SU-DHL-6 (cell line): ENCODE results near the gene CAMK1D.

Source experiments
- H2AFZ ChIP-seq: fragments of 200-600 bp; sonication (generic); 2 replicates; pipeline ENCODE4 v1.6.1; 2014; ENCODE audit warnings: low read depth, mild to moderate bottlenecking, moderate library complexity, mixed read lengths, antibody characterized with exemption, low read length; ENCODE audit not compliant: severe bottlenecking
- H3F3A ChIP-seq: fragments of 200-600 bp; shearing (Covaris generic); 2 replicates; pipeline ENCODE4 v1.6.0; 2016; ENCODE audit warnings: antibody characterized with exemption, mild to moderate bottlenecking; ENCODE audit not compliant: insufficient read depth
- H3K27ac ChIP-seq: fragments of 200-600 bp; sonication (generic); 2 replicates; pipeline ENCODE4 v1.5.1; 2016; ENCODE audit warnings: low read depth, mild to moderate bottlenecking, low read length, moderate library complexity, mixed read lengths
- H3K27me3 ChIP-seq: fragments of 200-600 bp; sonication (generic), shearing (Covaris generic); 2 replicates; pipeline ENCODE4 v1.6.0; 2014; ENCODE audit warnings: mild to moderate bottlenecking, low read length
- H3K36me3 ChIP-seq: fragments of 200-600 bp; sonication (generic); 2 replicates; pipeline ENCODE4 v1.6.1; 2014; ENCODE audit warnings: mild to moderate bottlenecking, low read length, mixed read lengths
- H3K4me2 ChIP-seq: fragments of 300-600, 200-600 bp; shearing (Covaris generic), sonication (generic); 2 replicates; pipeline ENCODE4 v1.6.0; 2014; ENCODE audit warnings: low read length, low read depth, mild to moderate bottlenecking; ENCODE audit not compliant: poor library complexity, severe bottlenecking
- H3K4me3 ChIP-seq: fragments of 200-600 bp; sonication (generic); 2 replicates; pipeline ENCODE4 v1.5.1; 2014; ENCODE audit warnings: antibody characterized with exemption, low read length, mild to moderate bottlenecking, mixed read lengths; ENCODE audit not compliant: insufficient read depth, poor library complexity, severe bottlenecking
- H3K79me2 ChIP-seq: fragments of 200-600 bp; sonication (generic); 2 replicates; pipeline ENCODE4 v1.6.1; 2014; ENCODE audit warnings: mild to moderate bottlenecking, low read length, moderate library complexity; ENCODE audit not compliant: insufficient read depth
- H3K9ac ChIP-seq: fragments of 200-600 bp; sonication (generic); 2 replicates; pipeline ENCODE4 v1.7.0; 2014; ENCODE audit warnings: mild to moderate bottlenecking, low read length
- H3K9me2 ChIP-seq: fragments of 200-600 bp; sonication (generic); replicated peaks from 2 replicates; pipeline ENCODE4 v1.6.1; 2014; ENCODE audit warnings: low read length; ENCODE audit not compliant: insufficient read depth
- H3K9me3 ChIP-seq: fragments of 200-600 bp; sonication (generic); 2 replicates; pipeline ENCODE4 v1.6.1; 2014; ENCODE audit warnings: low read length, mixed read lengths; ENCODE audit not compliant: insufficient read depth
- H4K20me1 ChIP-seq: fragments of 200-600 bp; sonication (generic); 2 replicates; pipeline ENCODE4 v1.6.1; 2014; ENCODE audit warnings: low read depth, mild to moderate bottlenecking, antibody characterized with exemption, low read length, moderate library complexity, mixed read lengths
- EZH2phosphoT487 ChIP-seq: fragments of 200-600 bp; sonication (generic), shearing (Covaris generic); conservative IDR thresholded peaks from 2 replicates; pipeline ENCODE4 v1.6.1; 2018; ENCODE audit warnings: mild to moderate bottlenecking, antibody characterized with exemption, low read length, moderate library complexity, mixed read lengths
- TF ChIP-seq, protein P1 (sequence below): fragments of 200-600 bp; sonication (generic); IDR thresholded peaks from one replicate; pipeline ENCODE4 v1.5.1; 2017; ENCODE audit warnings: antibody characterized with exemption, mild to moderate bottlenecking, low read length, moderate library complexity; ENCODE audit not compliant: insufficient read depth, poor library complexity, severe bottlenecking

The CAMK1D gene

DNA sequence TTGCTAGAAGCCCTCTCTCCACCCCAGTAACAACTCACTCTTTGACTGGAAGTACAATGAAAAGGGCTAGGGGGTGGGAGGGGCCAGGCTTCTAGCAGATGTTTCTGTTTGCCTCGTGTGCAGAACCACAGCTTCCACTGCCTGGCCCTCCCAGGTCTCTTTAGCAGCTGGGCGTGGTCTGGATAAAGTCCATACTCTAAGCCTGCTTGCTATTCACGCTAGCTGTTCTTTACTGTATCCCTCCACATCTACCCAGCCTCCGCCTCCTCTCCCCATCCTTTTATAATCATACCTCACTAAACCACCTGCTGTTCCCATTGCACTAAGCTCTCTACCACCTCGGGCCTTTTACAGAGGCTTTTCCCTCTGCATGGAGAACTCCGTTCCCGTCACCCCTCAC is 288.8 kb downstream of the CAMK1D start:
- H3K4me2 ChIP-seq, result no peak overlapping the region
- no peaks in the 10 kb centered on the region for H3K9me3 ChIP-seq
- no peak overlapping the region for H3K27ac ChIP-seq

DNA sequence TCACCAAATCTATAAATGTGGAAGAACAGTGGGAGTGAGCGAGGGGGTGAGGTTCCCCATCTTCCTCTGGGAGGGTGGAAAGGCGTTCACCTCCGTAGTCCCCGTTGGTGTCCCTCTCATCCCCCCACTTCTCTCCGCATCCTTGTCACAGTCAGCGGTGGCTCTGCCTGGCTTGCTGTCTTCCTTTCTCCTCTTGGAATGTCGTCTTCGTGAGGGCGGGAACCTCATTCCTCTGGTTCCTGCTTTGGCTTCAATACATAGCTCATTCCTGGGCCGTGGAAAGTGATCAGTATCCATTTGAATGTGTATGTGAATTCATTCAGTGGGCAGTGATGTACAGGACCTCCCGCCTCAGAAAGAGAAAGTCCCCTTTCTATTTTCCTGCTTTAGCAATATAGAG is 289.4 kb downstream of the CAMK1D start:
- no peak overlapping the region for H2AFZ ChIP-seq
- TF ChIP-seq EZH2phosphoT487, result no peak
- TF ChIP-seq, protein P1, sequence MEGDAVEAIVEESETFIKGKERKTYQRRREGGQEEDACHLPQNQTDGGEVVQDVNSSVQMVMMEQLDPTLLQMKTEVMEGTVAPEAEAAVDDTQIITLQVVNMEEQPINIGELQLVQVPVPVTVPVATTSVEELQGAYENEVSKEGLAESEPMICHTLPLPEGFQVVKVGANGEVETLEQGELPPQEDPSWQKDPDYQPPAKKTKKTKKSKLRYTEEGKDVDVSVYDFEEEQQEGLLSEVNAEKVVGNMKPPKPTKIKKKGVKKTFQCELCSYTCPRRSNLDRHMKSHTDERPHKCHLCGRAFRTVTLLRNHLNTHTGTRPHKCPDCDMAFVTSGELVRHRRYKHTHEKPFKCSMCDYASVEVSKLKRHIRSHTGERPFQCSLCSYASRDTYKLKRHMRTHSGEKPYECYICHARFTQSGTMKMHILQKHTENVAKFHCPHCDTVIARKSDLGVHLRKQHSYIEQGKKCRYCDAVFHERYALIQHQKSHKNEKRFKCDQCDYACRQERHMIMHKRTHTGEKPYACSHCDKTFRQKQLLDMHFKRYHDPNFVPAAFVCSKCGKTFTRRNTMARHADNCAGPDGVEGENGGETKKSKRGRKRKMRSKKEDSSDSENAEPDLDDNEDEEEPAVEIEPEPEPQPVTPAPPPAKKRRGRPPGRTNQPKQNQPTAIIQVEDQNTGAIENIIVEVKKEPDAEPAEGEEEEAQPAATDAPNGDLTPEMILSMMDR, result no peak
- H3K27ac ChIP-seq, result no peak overlapping the region
- H4K20me1 ChIP-seq, result no peaks in the 10 kb centered on the region
- no peak overlapping the region for H3K9ac ChIP-seq
- H3F3A ChIP-seq, result no peaks in the 10 kb centered on the region
- H3K27me3 ChIP-seq, result no peaks in the 10 kb centered on the region
- H3K36me3 ChIP-seq, result no peaks in the 10 kb centered on the region; the same call in 1 of the 2 replicates
- H3K4me2 ChIP-seq, result no peak overlapping the region
- H3K9me2 ChIP-seq, result no peaks in the 10 kb centered on the region
- no peaks in the 10 kb centered on the region for H3K9me3 ChIP-seq
- H3K4me3 ChIP-seq, result no peak overlapping the region
- peaks cover 72% of the 10 kb centered on the region for H3K79me2 ChIP-seq

More for the DNA sequence above, 288.8 kb downstream of the CAMK1D start:
- Histone ChIP-seq H4K20me1 (no peaks in the 10 kb centered on the region), H3F3A (no peaks in the 10 kb centered on the region), H3K36me3 (no peaks in the 10 kb centered on the region; the same call in 1 of the 2 replicates), H3K9me2 (no peaks in the 10 kb centered on the region), H3K9ac (no peak overlapping the region), H3K4me3 (no peak overlapping the region), H3K79me2 (peaks cover 78% of the 10 kb centered on the region), H2AFZ (no peak overlapping the region), H3K27me3 (no peaks in the 10 kb centered on the region)
- TF ChIP-seq, protein P1, result no peak
- no peak for TF ChIP-seq EZH2phosphoT487

DNA sequence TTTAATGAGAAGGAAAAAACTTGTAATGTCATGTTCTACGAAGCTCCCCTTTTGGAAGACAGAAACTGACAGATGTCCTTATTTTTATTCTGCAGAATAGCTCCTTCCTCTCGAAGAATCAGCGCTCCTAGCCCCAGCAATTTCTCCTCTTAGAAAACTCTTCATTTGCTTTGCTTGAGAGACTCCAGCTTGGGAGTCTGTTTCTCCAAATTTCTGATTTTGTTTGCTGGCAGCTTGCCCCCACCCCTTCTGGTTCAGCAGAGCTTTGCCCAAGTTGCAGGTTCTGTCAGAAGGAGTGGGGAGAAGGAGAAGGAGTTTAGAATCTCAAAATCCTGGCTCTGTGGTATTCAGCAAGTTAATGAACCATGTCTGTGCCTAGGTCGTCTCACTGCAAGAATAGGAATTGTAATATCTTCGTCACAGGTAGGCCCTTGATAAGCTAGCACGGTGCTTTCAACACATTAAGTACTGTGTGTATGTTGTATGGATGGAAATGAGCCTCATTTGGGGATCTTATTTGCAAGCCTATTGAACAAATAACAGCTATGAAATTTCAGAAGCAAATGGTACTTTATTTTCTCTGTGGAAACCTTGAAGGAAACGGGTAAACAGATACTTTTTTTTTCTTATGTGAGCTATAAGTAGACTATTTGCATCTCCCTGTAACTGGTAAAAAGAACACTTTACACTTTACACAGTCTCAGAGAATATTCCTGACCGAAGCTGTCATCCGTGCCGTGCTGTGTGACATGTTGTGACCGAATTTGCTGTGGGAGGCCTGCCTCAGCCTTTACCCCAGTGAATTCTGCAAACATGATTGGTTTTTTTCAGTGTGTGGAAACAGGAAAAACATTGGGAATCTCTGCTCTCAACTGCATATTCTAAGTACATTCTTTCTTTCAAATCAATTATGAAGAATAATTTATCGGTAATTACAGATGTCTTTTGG is 290.9 kb downstream of the CAMK1D start:
- no peak overlapping the region for H3K4me2 ChIP-seq
- no peak overlapping the region for H2AFZ ChIP-seq
- no peaks in the 10 kb centered on the region for H3F3A ChIP-seq
- no peaks in the 10 kb centered on the region for H3K9me2 ChIP-seq
- no peaks in the 10 kb centered on the region for H4K20me1 ChIP-seq
- no peak overlapping the region for H3K9ac ChIP-seq
- H3K9me3 ChIP-seq, result no peaks in the 10 kb centered on the region
- H3K27me3 ChIP-seq, result no peaks in the 10 kb centered on the region
- TF ChIP-seq EZH2phosphoT487, result no peak
- TF ChIP-seq, protein P1, result no peak
- H3K27ac ChIP-seq, result no peak overlapping the region
- peaks cover 72% of the 10 kb centered on the region for H3K79me2 ChIP-seq
- H3K36me3 ChIP-seq, result no peaks in the 10 kb centered on the region; the same call in 1 of the 2 replicates
- no peak overlapping the region for H3K4me3 ChIP-seq
